K562 (cell line): ENCODE results near the gene OR5M11. TPM values are rescaled to one million over a fixed set of nuclear protein-coding genes. Genes with fewer than 3 reads are reported as not detected.

Experiments used
- ATAC-seq: fragments of 200-7000 bp; cut with Tn5 transposase; 3 replicates; pipeline ENCODE4 v1.9.1; 2020; ENCODE audit warnings: moderate library complexity
- BruUV-seq: library from RNA; stranded (reverse); fragments of 400-500 nt; replicated peaks from 2 replicates; lab custom pipeline; 2021; lab: Mats Ljungman, UMichigan
- CTCF ChIA-PET: fragments of 300-600 bp; formaldehyde crosslinking; extraction: SDS; loops from one replicate; lab custom pipeline; 2021; ENCODE audit warnings: low intra/inter-chr PET ratio; lab: Yijun Ruan, JAX
- POLR2A ChIA-PET: fragments of 300-600, 350-650 bp; sonication (Branson Sonifier 250); formaldehyde crosslinking; extraction: SDS; loops from one replicate; lab custom pipeline; 2021; ENCODE audit warnings: antibody characterized with exemption, inconsistent platforms; lab: Yijun Ruan, JAX
- DNase-seq, 4 experiments: peaks; one replicate each; pipeline versions ENCODE4 v3.0.0 to v3.0.0-alpha.2; 2011 to 2018; ENCODE audit warnings: low spot score in 3 of 4, mixed read lengths in 3 of 4; ENCODE audit errors: extremely low read depth in 1 of 4
- FAIRE-seq: peaks from 2 replicates; lab custom pipeline; 2011; peaks lifted over from hg19 to GRCh38; lab: Jason Lieb, UNC
- H2AFZ ChIP-seq: 2 replicates; pipeline ENCODE4 v1.6.0; 2011; ENCODE audit warnings: low read depth, low read length, control low read depth, inconsistent platforms
- H3K27ac ChIP-seq: fragments of 200-600 bp; 3 replicates; pipeline ENCODE4 v1.8.0; 2011; ENCODE audit warnings: low read depth, mild to moderate bottlenecking, control low read depth, inconsistent platforms, low read length, moderate library complexity, mixed read lengths; ENCODE audit errors: extremely low read depth
- H3K27me3 ChIP-seq, 2 experiments: fragments of 300-600 bp in 1 of 2; 2 replicates in 1 of 2; 3 replicates in 1 of 2; pipeline versions ENCODE4 v1.6.0 to v1.8.0; 2011; ENCODE audit warnings: inconsistent platforms in 2 of 2, low read length in 2 of 2, mild to moderate bottlenecking in 1 of 2, mixed read lengths in 1 of 2, moderate library complexity in 1 of 2; ENCODE audit not compliant: control insufficient read depth in 2 of 2, insufficient read depth in 2 of 2
- H3K36me3 ChIP-seq: fragments of 300-600 bp; 3 replicates; pipeline ENCODE4 v1.8.0; 2011; ENCODE audit warnings: mild to moderate bottlenecking, low read length, inconsistent platforms; ENCODE audit not compliant: control insufficient read depth, insufficient read depth
- H3K4me1 ChIP-seq, 2 experiments: fragments of 200-600 bp in 1 of 2; replicated peaks in 1 of 2; 2 replicates in 1 of 2; 3 replicates in 1 of 2; pipeline versions ENCODE4 v1.5.1 to v1.8.0; 2011; ENCODE audit warnings: inconsistent platforms in 2 of 2, low read length in 2 of 2, mild to moderate bottlenecking in 1 of 2, mixed read lengths in 1 of 2, moderate library complexity in 1 of 2; ENCODE audit not compliant: control insufficient read depth in 2 of 2, insufficient read depth in 2 of 2
- H3K4me2 ChIP-seq: 2 replicates; pipeline ENCODE4 v1.6.1; 2011; ENCODE audit warnings: low read length, control low read depth, inconsistent platforms, mixed read lengths; ENCODE audit not compliant: insufficient read depth
- H3K4me3 ChIP-seq: fragments of 200-600 bp; sonication (generic), shearing (Covaris generic); 2 replicates; pipeline ENCODE4 v1.5.1; 2016; ENCODE audit warnings: control low read depth, inconsistent platforms
- H3K79me2 ChIP-seq: fragments of 200-600 bp; 3 replicates; pipeline ENCODE4 v1.8.0; 2011; ENCODE audit warnings: low read length, inconsistent platforms; ENCODE audit not compliant: control insufficient read depth, insufficient read depth
- H3K9ac ChIP-seq, 2 experiments: 2 replicates each; pipeline versions ENCODE4 v1.6.0 to v1.6.1; 2011; ENCODE audit warnings: low read depth in 2 of 2, low read length in 2 of 2, control low read depth in 1 of 2, inconsistent platforms in 1 of 2, mild to moderate bottlenecking in 1 of 2, mixed read lengths in 1 of 2; ENCODE audit not compliant: insufficient read depth in 1 of 2
- H3K9me1 ChIP-seq: one replicate; pipeline ENCODE4 v1.6.0; 2011; ENCODE audit warnings: inconsistent platforms, mild to moderate bottlenecking, low read length, moderate library complexity; ENCODE audit not compliant: control insufficient read depth, insufficient read depth
- H3K9me3 ChIP-seq: replicated peaks from 2 replicates; pipeline ENCODE4 v1.5.1; 2011; ENCODE audit warnings: low read depth, low read length, inconsistent platforms; ENCODE audit not compliant: control insufficient read depth, insufficient read depth
- H4K20me1 ChIP-seq: replicated peaks from 2 replicates; pipeline ENCODE4 v1.6.1; 2011; ENCODE audit warnings: low read length, inconsistent platforms, mixed read lengths; ENCODE audit not compliant: control insufficient read depth, insufficient read depth
- BMI1 ChIP-seq: fragments of 150-350 bp; IDR thresholded peaks from 2 replicates; pipeline ENCODE4 v1.6.1; 2014; ENCODE audit warnings: low read length
- CC2D1A ChIP-seq: fragments of 450-650 bp; IDR thresholded peaks from 2 replicates; pipeline ENCODE4 v1.6.1; 2017; ENCODE audit warnings: mild to moderate bottlenecking
- EHMT2 ChIP-seq: fragments of 450-650 bp; IDR thresholded peaks from 2 replicates; pipeline ENCODE4 v1.6.1; 2018; ENCODE audit warnings: antibody characterized with exemption
- ELF2 ChIP-seq: fragments of 250-450 bp; sonication (Bioruptor Pico); IDR thresholded peaks from 2 replicates; pipeline ENCODE4 v1.5.0; 2021; ENCODE audit warnings: mild to moderate bottlenecking
- FOXJ3 ChIP-seq: sonication (generic); formaldehyde crosslinking; IDR thresholded peaks from 2 replicates; pipeline ENCODE4 v1.4.0; 2020; ENCODE audit warnings: mild to moderate bottlenecking, missing genetic modification reagents
- FOXP1 ChIP-seq: sonication (generic); formaldehyde crosslinking; IDR thresholded peaks from 2 replicates; pipeline ENCODE4 v1.8.0; 2022; ENCODE audit warnings: mild to moderate bottlenecking, missing genetic modification reagents
- HNRNPUL1 ChIP-seq: fragments of 200-400 bp; formaldehyde crosslinking; IDR thresholded peaks from 2 replicates; pipeline ENCODE4 v1.6.1; 2017; ENCODE audit warnings: low read length
- MAFK ChIP-seq: IDR thresholded peaks from 2 replicates; pipeline ENCODE4 v1.6.1; 2011; ENCODE audit warnings: low read length, improper control_type of control experiment
- MBD2 ChIP-seq: sonication (generic); IDR thresholded peaks from 2 replicates; pipeline ENCODE4 v1.6.1; 2016; ENCODE audit warnings: low read depth, borderline replicate concordance
- MEIS2 ChIP-seq: fragments of 450-650 bp; IDR thresholded peaks from 2 replicates; pipeline ENCODE4 v1.6.1; 2014; ENCODE audit warnings: mild to moderate bottlenecking; ENCODE audit not compliant: partially characterized antibody
- POLR2AphosphoS2 ChIP-seq: IDR thresholded peaks from 2 replicates; pipeline ENCODE4 v1.6.1; 2012; ENCODE audit warnings: low read length, improper control_type of control experiment
- RBM34 ChIP-seq: fragments of 200-400 bp; formaldehyde crosslinking; IDR thresholded peaks from 2 replicates; pipeline ENCODE4 v1.6.1; 2018; ENCODE audit warnings: low read length, borderline replicate concordance; ENCODE audit not compliant: insufficient read depth
- STAG1 ChIP-seq: sonication (generic); formaldehyde crosslinking; IDR thresholded peaks from 2 replicates; pipeline ENCODE4 v1.5.0; 2020; ENCODE audit warnings: missing genetic modification reagents, borderline replicate concordance
- ZNF23 ChIP-seq: fragments of 250-450 bp; sonication (Bioruptor Pico); IDR thresholded peaks from 2 replicates; pipeline ENCODE4 v1.4.0; 2020; ENCODE audit warnings: mild to moderate bottlenecking
- ZNF408 ChIP-seq: fragments of 250-450 bp; sonication (Bioruptor Pico); IDR thresholded peaks from 2 replicates; pipeline ENCODE4 v1.4.0; 2020; ENCODE audit warnings: low read depth, mild to moderate bottlenecking, moderate library complexity
- ZNF76 ChIP-seq: fragments of 250-450 bp; sonication (Bioruptor Pico); IDR thresholded peaks from 2 replicates; pipeline ENCODE4 v1.4.0; 2020; ENCODE audit warnings: mild to moderate bottlenecking, moderate library complexity, borderline replicate concordance
- WGBS: fragments of 100-300 bp; shearing (Covaris generic); methylation state at CpG from one replicate; pipeline ENCODE4 v1.1.6; 2016; ENCODE audit warnings: low coverage, mixed read lengths; ENCODE audit not compliant: insufficient coverage; ENCODE audit errors: missing lambda C conversion rate; 5-methylcytosine and 5-hydroxymethylcytosine counted together
- in situ Hi-C: fragments of 300-500 bp; cut with MboI; formaldehyde crosslinking; loops from 4 replicates; pipeline ENCODE4 v1.15.0; 2018; ENCODE audit warnings: inconsistent platforms, mixed read lengths
- intact Hi-C: fragments of 100-400 bp; cut with micrococcal nuclease; formaldehyde crosslinking; loops from 2 replicates; pipeline ENCODE4 v1.14.2; 2022
- polyA plus RNA-seq, 8 experiments: library from polyadenylated mRNA; depleted of rRNA in 4 of 8; stranded (reverse) in 5 of 8; unstranded in 3 of 8; fragments of >200 nt; fragmentation: Nextera tagmentation in 2 of 8; fragmentation: Illumina TruSeq in 1 of 8; extraction: Ambion mirVana in 2 of 8; extraction: Trizol in 1 of 8; gene quantifications; 2 replicates each; pipeline versions ENCODE4 v1.2.1 to v1.2.3, GENCODE V29; 2011 to 2014; ENCODE audit warnings: inconsistent platforms in 1 of 8, missing spikeins in 1 of 8
- total RNA-seq, 7 experiments: library from RNA; depleted of rRNA in 6 of 7; stranded (reverse); fragments of >200 nt in 6 of 7; fragmentation: Illumina TruSeq in 2 of 7; extraction: Trizol in 2 of 7; gene quantifications; 2 replicates each; pipeline versions ENCODE4 v1.2.1 to v1.2.3, GENCODE V29; 2011 to 2021; ENCODE audit warnings: low replicate concordance in 1 of 7
- TF ChIP-seq, protein P1 (sequence below): IDR thresholded peaks from 2 replicates; pipeline ENCODE4 v1.6.1; 2012; ENCODE audit warnings: low read depth, low read length, improper control_type of control experiment, borderline replicate concordance

OR5M11 gene
- total and polyA plus RNA-seq, 9 of the 15 experiments (the other 6 are each of a cell fraction or from before 2014, with no cell fraction given), result not detected

- Histone ChIP-seq H3K27me3 (no peaks in the 10 kb centered on the region), H3K79me2 (no peaks in the 10 kb centered on the region), H3K36me3 (no peaks in the 10 kb centered on the region), H3K4me3 (no peak overlapping the region), H3K9me1 (no peaks in the 10 kb centered on the region), H3K9me3 (no peaks in the 10 kb centered on the region), H4K20me1 (no peaks in the 10 kb centered on the region), H2AFZ (no peak overlapping the region), H3K27ac (no peak overlapping the region), H3K4me2 (no peak overlapping the region), H3K9ac (no peak overlapping the region), H3K4me1 (no peaks in the 10 kb centered on the region)
- POLR2A ChIA-PET, result no interaction called here
- in situ Hi-C loops, result loop anchor here (10.0 kb wide), 1 partner anchor 1317 kb away; no protein-coding TSS in a partner anchor
- CTCF ChIA-PET, result no interaction called here
- no peak for DNase-seq
- no peak for FAIRE-seq
- no TSS peak for BruUV-seq
- no peak for ATAC-seq
- TF ChIP-seq HNRNPUL1, result no peak
- TF ChIP-seq STAG1 (CRISPR knock-in tag), result no peak
- no peak for TF ChIP-seq EHMT2
- no peak for TF ChIP-seq FOXJ3 (CRISPR knock-in tag)
- no peak for TF ChIP-seq RBM34
- no peak for TF ChIP-seq FOXP1 (CRISPR knock-in tag)
- no peak for TF ChIP-seq CC2D1A
- no peak for TF ChIP-seq BMI1
- no peak for TF ChIP-seq MEIS2
- no peak for TF ChIP-seq ZNF23 (CRISPR knock-in tag)
- TF ChIP-seq MAFK, result no peak
- TF ChIP-seq, protein P1, sequence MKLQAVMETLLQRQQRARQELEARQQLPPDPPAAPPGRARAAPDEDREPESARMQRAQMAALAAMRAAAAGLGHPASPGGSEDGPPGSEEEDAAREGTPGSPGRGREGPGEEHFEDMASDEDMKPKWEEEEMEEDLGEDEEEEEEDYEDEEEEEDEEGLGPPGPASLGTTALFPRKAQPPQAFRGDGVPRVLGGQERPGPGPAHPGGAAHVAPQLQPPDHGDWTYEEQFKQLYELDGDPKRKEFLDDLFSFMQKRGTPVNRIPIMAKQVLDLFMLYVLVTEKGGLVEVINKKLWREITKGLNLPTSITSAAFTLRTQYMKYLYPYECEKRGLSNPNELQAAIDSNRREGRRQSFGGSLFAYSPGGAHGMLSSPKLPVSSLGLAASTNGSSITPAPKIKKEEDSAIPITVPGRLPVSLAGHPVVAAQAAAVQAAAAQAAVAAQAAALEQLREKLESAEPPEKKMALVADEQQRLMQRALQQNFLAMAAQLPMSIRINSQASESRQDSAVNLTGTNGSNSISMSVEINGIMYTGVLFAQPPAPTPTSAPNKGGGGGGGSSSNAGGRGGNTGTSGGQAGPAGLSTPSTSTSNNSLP, result no peak
- no peak for TF ChIP-seq ZNF76 (CRISPR knock-in tag)
- TF ChIP-seq MBD2, result no peak
- TF ChIP-seq ELF2, result no peak
- TF ChIP-seq POLR2AphosphoS2, result no peak
- no peak for TF ChIP-seq ZNF408 (CRISPR knock-in tag)
- intact Hi-C loops, result no loop called here
- 0% methylated on average over 5 of the region's 5 CpGs for WGBS
These were observed 21.0 kb downstream of the OR5M11 start for GRCh38 chr11:56522008-56522407.
